H54 (cell line): ENCODE data around the gene SLC2A4.

Experiments used
- DNase-seq: peaks from one replicate; pipeline ENCODE4 v3.0.0; 2011; ENCODE audit warnings: low spot score, mixed read lengths; ENCODE audit not compliant: insufficient read length
- FAIRE-seq: peaks from 3 replicates; lab custom pipeline; 2011; peaks lifted over from hg19 to GRCh38; lab: Jason Lieb, UNC
- POLR2A ChIP-seq: IDR thresholded peaks from 2 replicates; pipeline ENCODE4 v1.6.1; 2011; ENCODE audit warnings: low read depth, mild to moderate bottlenecking, low read length

SLC2A4 gene

GRCh38 chr17:7253082-7253481, 28.4 kb upstream of the SLC2A4 start:
- DNase-seq = no peak
- FAIRE-seq = no peak
- no peak for TF ChIP-seq POLR2A

GRCh38 chr17:7254511-7254910, 27.0 kb upstream of the SLC2A4 start:
- TF ChIP-seq POLR2A = no peak
- FAIRE-seq (no peak), DNase-seq (no peak)

- no peak for FAIRE-seq
- no peak for TF ChIP-seq POLR2A
- DNase-seq = no peak
Observed at GRCh38 chr17:7256766-7257456, 24.6 kb upstream of the SLC2A4 start.

- TF ChIP-seq POLR2A = no peak
- FAIRE-seq = no peak
- DNase-seq = no peak
Observed at GRCh38 chr17:7258731-7259554, 22.6 kb upstream of the SLC2A4 start.

- FAIRE-seq = no peak
- DNase-seq = no peak
Observed at GRCh38 chr17:7259555-7259889, 22.0 kb upstream of the SLC2A4 start.

GRCh38 chr17:7260151-7260550, 21.4 kb upstream of the SLC2A4 start:
- no peak for TF ChIP-seq POLR2A
- DNase-seq (no peak), FAIRE-seq (no peak)

More at GRCh38 chr17:7259555-7259889, 22.0 kb upstream of the SLC2A4 start:
- no peak for TF ChIP-seq POLR2A

GRCh38 chr17:7260651-7261378, 20.7 kb upstream of the SLC2A4 start:
- TF ChIP-seq POLR2A = no peak
- no peak for FAIRE-seq
- no peak for DNase-seq

GRCh38 chr17:7261379-7262191, 19.9 kb upstream of the SLC2A4 start:
- no peak for TF ChIP-seq POLR2A
- DNase-seq = no peak
- no peak for FAIRE-seq

GRCh38 chr17:7262192-7262934, 19.2 kb upstream of the SLC2A4 start, which contains the start of gene CLDN7:
CLDN7 (minus strand) TSS chr17:7262478; CDS start chr17:7262043, 435 bp downstream.
- no peak for DNase-seq
- no peak for TF ChIP-seq POLR2A
- FAIRE-seq = no peak

- no peak for FAIRE-seq
- TF ChIP-seq POLR2A = no peak
- no peak for DNase-seq
Observed at GRCh38 chr17:7262935-7263800, 18.4 kb upstream of the SLC2A4 start.

GRCh38 chr17:7263801-7264078, 17.8 kb upstream of the SLC2A4 start:
- no peak for TF ChIP-seq POLR2A
- DNase-seq = no peak
- FAIRE-seq = no peak

GRCh38 chr17:7266784-7267183, 14.7 kb upstream of the SLC2A4 start:
- DNase-seq = no peak
- no peak for TF ChIP-seq POLR2A
- FAIRE-seq = no peak
